Cardiac septum (tissue), 1 donor: ENCODE data around the gene MSH3. TPM values are rescaled to one million over a fixed set of nuclear protein-coding genes. Genes with fewer than 3 reads are reported as not detected.
"Not testable (repeated sequence)": the region's sequence is repeated elsewhere in the genome, so short reads cannot be mapped to it uniquely, and the experiment has no call there.

ENCODE experiments used
- DNase-seq: peaks from one replicate; pipeline ENCODE4 v3.0.0-alpha.2; 2020; ENCODE audit warnings: low spot score
- intact Hi-C: fragments of 100-400 bp; cut with DNase I; formaldehyde crosslinking; loops from one replicate; pipeline ENCODE4 v1.14.0; 2022
- total RNA-seq: library from RNA; stranded (reverse); fragmentation: NEBNext Ultra II Directional; extraction: Animal tissue kit (Norgen Biotek cat#: 25700); gene quantifications from one replicate; pipeline ENCODE4 v1.2.1, GENCODE V29; 2021
- donor health status: DM: no; HTN: no; CAD: no.

Gene MSH3
- total RNA-seq, 1 donor from 2014 or later, result 9.4 TPM

DNA sequence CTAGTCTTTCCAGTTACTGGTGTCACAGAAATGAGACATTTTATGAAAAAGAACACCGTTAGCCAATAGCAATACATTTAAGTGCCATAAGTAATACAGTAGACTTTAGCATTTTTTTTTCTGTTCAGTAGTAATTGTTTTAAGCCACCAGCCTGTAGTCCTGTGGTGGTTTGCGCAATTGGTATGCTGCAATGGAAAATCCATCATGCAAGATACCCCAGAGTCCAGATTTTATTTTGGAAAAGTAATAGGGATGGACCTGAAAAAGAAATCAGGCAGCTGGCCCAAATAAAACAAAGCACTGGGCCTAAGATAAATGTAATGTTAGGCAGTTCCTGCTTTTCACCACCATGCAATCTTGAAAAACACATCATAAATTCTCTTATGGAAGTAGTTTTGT, 211.1 kb downstream of the MSH3 start:
- DNase-seq, result no peak
- intact Hi-C loops, result no loop called here

DNA sequence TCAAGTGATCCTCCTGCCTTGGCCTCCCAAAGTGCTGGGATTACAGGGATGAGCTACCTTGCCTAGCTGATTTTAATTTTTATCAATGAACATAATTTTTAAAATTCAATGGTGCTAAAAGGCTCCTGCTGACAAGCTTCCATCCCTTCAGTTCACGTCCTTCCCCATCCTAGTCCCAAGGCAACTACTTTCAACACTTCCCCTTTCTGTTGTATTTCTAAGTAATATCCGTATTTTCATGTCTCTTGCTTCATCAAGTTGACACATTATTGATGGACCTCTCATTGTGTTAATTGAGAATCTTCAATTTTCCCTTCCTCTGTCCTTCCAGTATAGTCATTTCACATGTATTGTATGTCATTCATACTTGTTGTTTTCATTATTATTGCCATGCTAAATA, 211.9 kb downstream of the MSH3 start:
- intact Hi-C loops, result no loop called here
- no peak for DNase-seq

DNA sequence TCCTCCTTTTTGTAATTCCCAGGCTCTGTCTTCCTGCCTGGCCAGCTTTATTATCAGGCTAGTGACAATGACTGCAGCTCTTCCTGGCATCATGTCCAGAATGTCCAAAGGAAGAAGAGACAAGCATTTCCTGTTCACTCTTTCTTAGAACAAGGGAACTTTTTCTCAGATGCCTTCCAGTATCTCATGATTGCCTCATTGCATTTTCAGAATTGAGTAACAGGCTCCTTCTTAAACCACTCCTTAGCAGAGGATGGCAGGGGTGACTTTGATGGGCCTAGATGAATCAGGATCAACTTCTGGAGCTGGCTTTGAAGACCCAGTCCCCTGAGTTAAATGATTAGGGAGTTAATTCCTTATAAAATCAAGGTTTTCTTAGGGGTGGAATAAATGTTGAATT, 212.8 kb downstream of the MSH3 start:
- intact Hi-C loops, result no loop called here
- DNase-seq, result no peak

DNA sequence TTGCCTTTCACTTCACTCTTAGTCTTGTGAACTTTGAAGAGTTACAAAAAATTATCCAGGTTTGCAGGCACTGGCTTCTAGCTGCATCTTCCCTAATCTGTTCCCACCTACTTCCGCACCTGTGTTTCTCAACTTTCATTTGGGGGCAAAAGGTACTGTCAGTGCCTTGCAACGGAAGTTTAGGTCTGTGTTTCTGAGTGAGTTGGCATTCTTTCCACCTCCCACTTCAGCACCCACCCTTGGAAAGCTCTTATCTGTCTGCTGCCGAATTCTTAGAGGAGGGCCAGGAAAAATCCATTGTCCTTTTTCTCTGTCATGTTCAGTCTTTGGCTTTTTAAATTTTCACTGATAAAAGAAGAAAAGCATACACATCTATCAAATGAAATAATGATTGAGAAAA, 216.0 kb downstream of the MSH3 start:
- DNase-seq, result no peak
- intact Hi-C loops, result no loop called here

DNA sequence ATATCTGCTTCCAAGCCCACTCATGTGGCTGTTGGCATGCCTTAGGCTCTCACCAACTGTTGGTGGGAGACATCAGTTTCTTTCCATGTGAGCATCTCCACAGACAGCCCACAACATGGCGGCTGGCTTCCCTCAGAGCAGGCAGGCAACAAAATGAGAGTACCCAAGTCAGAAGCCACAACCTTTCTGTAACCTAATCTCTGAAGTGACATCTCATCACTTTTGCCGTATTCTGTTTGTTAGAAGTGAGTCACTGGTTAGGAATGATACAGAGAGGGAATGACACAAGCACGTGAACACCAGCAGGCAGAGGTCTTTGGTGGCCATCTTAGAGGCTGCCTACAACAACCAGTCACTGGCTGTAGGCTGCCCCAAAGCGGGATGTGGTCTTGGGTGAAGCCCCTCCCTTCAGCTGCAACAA, 217.1 kb downstream of the MSH3 start:
- DNase-seq, result no peak
- intact Hi-C loops, result no loop called here

DNA sequence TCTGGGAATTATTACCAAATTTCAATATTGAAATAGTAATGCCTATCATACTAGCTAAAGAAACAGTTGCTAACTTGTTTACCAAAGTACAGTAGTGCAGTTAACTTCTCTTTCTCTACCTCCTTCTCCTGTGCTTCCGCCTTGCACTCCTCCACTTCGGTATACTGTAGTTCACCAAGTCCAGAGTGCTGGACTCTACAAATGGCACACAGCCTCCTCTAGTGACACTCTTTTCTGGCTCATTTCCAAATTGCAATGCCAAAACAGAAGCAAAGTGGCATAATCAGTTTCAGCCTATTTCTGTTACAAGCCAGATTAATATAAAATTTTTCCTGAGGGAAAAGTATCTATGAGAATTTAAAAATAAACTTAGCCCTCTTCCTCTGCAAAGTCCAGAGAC, 219.7 kb downstream of the MSH3 start:
- intact Hi-C loops, result no loop called here
- no peak for DNase-seq

DNA sequence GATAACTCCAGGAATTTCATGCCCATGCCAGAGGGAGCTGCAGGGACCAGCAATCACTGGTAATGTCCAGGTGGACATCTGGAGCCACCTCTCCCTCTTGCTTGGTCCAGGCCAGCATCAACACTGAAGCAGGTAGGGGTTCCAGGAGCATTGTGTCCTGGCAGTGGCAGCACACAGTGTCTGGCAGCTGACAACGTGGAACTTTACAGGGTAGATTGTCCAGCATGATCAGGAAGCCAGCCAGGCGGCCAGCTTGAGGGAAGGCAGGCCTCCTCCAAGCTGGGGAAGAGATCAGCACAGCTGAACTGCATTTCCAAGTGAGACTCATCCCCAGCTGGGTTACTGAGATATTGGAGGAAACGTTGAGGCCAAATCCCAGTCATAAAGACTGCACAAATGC, 223.1 kb downstream of the MSH3 start:
- intact Hi-C loops, result no loop called here
- no peak for DNase-seq

DNA sequence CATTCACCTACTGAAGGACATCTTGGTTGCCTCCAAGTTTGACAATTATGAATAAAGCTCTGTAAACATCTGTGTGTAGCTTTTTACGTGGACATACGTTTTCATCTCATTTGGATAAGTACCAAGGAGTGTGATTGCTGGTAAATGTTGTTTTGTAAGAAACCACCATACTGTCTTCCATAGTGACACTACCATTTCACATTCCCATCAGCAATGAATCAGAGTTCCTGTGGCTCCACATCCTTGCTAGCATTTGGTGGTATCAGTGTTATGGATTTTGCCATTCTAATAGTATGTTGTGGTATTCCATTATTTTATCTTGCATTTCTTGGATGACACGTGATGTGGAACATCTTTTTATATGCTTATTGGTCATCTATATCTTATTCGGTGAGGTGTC, 227.3 kb downstream of the MSH3 start:
- intact Hi-C loops, result no loop called here
- DNase-seq, result no peak

DNA sequence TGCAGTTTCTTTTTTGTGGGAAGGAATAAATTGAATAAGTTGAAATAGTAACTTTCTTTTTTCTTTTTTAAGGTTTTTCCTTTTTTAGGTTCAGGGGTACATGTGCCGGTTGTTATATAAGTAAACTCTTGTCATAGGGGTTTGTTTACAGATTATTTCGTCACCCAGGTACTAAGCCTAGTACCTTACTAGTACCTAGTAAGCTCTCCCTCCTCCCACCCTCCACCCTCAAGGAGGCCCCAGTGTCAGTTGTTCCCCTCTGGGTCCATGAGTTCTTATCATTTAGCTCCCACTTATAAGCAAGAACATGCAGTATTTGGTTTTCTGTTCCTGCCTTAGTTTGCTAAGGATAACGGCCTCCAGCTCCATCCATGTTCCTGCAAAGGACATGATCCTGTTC, 228.9 kb downstream of the MSH3 start:
- DNase-seq, intact Hi-C loops: not testable (repeated sequence)

DNA sequence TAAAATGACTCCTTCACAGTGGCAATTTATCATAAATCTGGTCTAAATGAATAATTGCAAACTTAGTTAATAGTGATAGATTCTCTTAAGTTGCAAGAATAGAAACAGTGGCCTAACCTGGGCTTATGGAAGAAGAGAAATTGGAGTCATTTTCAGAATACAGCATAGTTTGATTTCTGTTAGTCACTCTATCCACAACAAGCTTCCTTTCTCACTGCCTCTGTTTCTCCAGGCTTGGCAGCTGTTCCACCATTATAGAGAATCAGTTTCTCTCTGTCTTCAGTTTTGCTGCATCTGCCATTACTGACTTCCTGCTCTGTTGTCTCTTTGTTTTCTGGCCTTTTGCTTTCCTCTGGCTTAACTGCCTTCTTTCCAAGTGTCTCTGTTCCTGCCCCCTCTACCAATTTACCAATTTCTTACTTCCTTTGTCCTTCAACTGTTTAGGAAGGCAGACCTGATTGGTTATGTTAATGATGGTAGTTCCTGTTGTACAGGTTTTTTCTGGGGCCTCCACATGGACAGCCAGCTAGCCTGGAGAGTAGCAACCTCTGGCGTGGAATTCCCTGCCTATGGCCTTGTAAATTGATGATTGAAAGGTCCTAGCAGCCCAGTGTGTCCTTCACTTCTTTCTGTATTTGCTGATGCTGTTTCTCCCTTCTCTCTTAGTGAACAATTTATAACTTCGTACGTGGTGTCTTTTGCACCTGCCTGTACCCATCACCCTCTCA, 229.8 kb downstream of the MSH3 start:
- no peak for DNase-seq
- intact Hi-C loops, result no loop called here

DNA sequence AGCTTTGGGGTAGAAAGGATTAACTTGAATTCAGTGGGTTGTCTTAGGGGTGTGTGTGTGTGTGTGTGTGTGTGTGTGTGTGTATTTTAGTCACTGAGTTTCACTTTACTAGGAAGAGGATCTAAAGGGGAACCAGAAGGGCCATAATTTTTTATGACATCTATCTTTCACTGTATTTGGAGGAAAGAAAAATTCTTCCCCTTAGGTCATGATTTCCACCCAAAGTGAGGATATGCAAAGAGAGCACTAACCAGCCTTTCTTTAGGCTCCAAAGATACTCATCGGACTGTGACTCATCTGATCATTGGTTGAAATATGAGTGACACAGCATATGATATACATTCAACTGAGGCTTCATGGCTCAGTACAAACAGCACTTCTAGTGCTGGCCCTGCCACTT, 230.5 kb downstream of the MSH3 start:
- DNase-seq, result no peak
- intact Hi-C loops, result no loop called here

DNA sequence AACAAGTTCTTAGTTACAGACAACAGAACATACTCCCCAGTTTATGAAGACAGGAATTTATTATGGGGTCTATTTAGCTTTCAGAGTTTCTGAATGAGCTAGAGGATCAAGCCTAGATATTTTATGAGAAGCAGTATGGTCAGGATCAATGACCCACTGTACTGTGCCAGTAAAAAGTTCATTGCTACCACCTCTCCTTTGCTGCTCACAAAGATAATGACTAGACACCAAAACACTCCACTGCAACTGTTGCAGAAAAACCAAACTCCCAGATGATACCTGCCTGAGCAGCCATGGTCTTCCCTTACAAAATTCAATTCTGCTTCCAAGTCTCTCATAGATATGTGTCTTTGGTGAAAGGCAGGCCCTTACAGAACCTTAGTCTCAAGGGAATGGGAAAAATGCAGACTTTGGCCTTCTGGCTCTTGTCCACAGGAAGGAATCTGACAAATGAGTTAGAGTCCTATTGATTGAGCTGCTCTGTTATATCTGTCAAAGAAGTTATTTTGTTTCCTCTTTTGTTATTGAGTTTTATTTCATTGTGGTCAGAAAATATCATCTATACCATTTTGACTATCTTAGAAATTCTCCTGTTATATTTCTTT, 231.0 kb downstream of the MSH3 start:
- intact Hi-C loops, result no loop called here
- no peak for DNase-seq

DNA sequence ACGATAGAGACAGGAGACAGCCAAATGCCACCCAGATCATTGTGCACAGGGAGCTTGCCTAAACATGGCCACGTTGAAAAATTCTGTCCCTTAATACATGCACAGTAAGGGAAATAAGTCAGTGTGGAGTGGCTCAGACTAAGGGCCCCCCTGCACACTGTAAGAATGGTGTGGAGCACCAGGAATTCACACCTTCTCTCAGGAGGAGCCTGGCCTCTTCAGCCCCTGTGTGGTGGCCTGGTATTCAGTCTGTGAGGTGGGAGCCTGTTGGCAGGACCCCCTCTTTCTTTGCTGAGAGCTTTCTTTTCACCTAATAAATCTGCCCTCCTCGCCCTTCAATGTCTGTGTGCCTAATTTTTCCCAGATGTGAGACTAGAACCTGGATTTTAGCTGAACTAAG, 239.6 kb downstream of the MSH3 start:
- no peak for DNase-seq
- intact Hi-C loops, result no loop called here

DNA sequence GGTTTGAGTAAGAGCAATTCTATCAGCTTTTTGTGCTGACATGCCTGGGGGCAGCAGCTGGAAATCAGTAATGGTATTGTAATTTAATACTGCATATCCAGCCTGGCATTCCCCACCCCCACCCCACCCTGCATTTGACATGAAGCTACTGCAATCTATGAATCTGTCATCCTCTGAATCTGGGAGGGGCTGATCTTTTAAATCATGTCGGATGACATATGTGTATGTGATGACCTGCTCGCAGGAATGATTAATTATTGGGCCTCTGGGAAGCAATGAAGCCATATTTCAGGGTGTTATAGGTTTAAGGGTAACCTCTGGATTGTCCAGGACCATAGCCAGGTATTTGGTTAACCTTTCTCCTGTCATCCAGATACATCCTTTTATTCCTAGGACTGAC, 241.1 kb downstream of the MSH3 start:
- intact Hi-C loops, result no loop called here
- no peak for DNase-seq

DNA sequence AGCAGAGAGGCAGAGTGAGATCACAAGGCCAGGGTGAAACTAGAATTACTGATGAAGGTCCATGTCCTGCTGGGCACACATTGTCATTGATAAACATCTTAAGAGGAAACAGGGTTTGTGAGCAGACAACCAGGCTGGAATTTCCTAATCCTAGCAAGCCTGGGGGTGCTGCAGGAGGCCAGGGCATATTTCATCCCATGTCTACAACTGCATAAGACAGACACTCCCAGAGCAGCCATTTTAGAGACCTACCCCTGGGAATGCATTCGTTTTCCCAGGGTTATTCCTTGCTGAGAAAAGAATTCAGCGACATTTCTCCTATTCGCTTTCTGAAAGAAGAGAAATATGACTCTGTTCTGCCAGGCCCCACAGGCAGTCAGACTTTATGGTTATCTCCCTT, 248.2 kb downstream of the MSH3 start:
- intact Hi-C loops, DNase-seq: not testable (repeated sequence)

DNA sequence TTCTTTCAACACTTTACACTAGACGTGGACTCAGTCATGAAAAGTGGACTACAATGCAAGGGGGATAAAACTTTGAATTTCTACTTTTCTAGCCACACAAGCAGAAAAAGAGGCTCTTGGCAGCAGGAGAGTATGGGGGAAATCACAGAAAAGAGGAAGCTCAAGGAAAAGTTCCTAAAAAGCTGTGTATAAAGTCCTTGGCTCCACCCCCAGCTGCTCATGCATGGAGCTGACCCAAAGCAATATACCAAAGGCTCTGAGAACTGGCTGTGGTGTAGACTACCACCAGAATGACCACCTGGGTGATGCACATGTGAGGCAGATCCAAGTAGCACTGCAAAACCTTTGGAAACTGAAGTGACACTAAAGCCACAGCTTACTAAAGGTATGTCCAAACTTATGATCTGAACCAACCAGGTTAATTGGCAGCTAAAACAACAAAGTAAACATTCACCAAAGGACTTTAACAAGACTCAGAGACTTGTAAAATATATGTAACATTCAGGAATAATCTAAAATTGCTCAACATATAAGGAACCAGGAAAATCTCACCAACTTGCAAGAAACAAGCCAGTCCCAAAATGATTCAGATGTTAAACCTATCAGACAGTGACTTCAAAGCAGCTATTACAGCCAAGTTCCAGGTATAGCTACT, 250.2 kb downstream of the MSH3 start:
- no peak for DNase-seq
- intact Hi-C loops, result no loop called here

DNA sequence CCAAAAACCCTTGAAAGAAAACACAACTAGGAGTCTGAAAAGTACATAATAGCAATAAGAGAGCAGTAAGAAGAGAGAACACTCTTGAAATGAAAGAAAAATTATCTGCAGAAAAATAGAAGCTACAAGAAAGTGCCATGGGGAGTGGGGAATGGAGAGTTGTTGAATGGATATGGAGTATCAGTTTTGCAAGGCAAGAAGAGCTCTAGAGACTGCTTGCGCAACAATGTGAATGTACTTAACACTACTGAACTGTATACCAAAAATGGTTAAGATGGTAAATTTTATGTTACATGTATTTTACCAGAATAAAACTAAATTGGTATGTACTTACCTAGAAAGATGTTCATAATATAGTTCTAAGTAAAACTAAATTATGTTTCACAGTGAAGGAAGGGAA, 251.0 kb downstream of the MSH3 start:
- no peak for DNase-seq
- intact Hi-C loops, result no loop called here

DNA sequence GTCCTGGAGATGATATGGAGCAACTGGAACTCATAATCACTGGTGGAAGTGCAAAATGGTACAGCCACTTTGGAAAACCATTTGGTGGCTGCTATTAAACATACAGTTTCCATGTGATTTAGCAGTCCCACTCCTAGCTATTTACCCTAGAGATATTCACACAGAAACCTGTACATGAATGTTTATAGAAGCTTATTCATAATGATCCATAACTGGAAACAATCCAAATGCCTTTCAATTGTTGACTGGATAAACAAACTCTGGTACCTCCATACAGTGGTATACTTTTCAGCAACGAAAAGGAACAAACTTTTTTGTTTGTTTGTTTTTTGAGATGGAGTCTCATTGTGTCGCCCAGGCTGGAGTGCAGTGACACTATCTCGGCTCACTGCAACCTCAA, 258.0 kb downstream of the MSH3 start:
- intact Hi-C loops, result no loop called here
- DNase-seq, result no peak

DNA sequence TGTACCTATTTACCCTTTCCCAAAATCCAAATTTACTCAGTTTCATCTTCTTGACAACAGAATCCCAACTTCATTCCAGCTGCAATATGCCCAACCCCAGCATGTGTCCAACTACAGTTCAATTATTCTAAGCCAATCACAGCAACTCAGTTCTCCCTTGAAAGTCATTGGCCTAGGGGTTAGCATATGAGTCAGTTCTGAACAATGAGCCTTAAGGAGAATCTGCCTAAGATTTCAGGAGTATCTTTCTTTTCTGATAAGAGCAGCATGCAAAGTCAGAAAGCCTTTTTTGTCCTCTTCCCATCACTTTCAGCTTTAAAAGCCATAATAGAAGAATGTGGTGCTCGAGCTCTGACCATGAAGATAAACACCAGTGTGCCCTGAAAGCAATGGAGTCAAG, 261.3 kb downstream of the MSH3 start:
- DNase-seq, result no peak
- intact Hi-C loops, result no loop called here

DNA sequence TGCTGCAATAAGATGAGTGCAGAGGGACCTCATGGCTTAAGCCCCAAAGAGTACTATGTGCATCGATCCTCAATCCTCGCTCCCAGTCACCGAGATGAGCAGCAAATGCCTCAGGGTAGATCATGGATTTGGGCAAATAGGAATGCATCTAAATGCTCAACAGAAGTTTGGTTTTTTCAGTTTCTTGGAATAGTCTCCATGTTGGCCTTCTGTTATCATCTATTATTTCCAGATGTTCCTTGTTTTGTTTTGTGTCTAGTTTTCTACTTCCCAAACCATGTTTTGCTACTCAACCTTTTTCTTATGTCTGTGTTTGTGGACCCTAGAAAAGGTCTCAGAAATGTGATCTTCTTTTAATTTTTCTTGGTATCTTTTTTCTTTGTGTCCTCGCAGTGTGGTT, 262.2 kb downstream of the MSH3 start:
- DNase-seq, result no peak
- intact Hi-C loops, result no loop called here

DNA sequence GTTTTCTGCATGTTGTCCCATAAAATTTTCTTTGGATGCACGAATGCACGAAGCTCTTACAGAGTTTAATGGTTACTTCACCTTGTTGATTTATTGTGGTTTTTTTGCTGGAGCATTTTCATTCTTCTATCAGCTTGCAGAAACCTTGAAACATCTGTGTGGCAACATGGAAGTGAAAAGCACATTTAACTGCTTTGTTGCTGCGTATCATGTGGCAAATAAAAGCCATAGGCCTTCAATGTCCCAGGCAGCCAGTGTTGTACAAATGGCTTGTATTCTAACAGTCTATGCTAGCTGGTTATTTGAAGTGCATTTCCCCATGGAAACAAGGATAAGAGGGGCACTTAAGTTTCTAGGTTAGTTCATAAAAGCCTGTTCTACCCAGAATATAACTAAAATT, 263.2 kb downstream of the MSH3 start:
- no peak for DNase-seq
- intact Hi-C loops, result no loop called here
